ENCODE data around the gene HES3. TPM values are rescaled to one million over a fixed set of nuclear protein-coding genes. Genes with fewer than 3 reads are reported as not detected.

HES3 gene
- total and polyA plus RNA-seq, 10 of the 15 experiments (the other 5 are each of a cell fraction or from before 2014, with no cell fraction given): not detected

DNA sequence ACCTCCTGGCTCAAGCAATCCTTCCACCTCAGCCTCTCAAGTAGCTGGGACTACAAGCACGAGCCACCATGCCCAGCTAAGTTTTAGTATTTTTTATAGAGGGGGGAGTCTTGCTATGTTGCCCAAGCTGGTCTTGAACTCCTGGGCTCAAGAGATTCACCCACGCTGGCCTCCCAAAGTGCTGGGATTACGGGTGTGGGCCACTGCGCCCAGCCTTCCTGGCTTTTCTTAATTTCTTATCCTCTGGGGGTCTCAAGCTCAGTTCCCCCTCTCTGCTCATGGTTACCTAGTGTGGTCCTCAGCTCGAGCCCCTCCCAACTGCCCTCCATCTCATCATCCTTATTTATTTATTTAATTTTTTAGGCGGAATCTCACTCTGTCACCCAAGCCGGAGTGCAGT is 41.7 kb upstream of the HES3 start (continued):
- TF ChIP-seq, protein P1, sequence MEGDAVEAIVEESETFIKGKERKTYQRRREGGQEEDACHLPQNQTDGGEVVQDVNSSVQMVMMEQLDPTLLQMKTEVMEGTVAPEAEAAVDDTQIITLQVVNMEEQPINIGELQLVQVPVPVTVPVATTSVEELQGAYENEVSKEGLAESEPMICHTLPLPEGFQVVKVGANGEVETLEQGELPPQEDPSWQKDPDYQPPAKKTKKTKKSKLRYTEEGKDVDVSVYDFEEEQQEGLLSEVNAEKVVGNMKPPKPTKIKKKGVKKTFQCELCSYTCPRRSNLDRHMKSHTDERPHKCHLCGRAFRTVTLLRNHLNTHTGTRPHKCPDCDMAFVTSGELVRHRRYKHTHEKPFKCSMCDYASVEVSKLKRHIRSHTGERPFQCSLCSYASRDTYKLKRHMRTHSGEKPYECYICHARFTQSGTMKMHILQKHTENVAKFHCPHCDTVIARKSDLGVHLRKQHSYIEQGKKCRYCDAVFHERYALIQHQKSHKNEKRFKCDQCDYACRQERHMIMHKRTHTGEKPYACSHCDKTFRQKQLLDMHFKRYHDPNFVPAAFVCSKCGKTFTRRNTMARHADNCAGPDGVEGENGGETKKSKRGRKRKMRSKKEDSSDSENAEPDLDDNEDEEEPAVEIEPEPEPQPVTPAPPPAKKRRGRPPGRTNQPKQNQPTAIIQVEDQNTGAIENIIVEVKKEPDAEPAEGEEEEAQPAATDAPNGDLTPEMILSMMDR (IDR thresholded peaks at IDR 0.05 in 2 of 3, conservative IDR thresholded peaks at IDR 0.05 in 1 of 3; ENCODE audit: control insufficient read depth in 2 of 3, extremely low read depth in 1 of 3, insufficient read depth in 1 of 3, low read depth in 3 of 3, low read length in 3 of 3): no peak
- TF ChIP-seq EED (IDR thresholded peaks at IDR 0.05; ENCODE audit: low read depth) (no peak), CHD4 (IDR thresholded peaks at IDR 0.05) (no peak)

DNA sequence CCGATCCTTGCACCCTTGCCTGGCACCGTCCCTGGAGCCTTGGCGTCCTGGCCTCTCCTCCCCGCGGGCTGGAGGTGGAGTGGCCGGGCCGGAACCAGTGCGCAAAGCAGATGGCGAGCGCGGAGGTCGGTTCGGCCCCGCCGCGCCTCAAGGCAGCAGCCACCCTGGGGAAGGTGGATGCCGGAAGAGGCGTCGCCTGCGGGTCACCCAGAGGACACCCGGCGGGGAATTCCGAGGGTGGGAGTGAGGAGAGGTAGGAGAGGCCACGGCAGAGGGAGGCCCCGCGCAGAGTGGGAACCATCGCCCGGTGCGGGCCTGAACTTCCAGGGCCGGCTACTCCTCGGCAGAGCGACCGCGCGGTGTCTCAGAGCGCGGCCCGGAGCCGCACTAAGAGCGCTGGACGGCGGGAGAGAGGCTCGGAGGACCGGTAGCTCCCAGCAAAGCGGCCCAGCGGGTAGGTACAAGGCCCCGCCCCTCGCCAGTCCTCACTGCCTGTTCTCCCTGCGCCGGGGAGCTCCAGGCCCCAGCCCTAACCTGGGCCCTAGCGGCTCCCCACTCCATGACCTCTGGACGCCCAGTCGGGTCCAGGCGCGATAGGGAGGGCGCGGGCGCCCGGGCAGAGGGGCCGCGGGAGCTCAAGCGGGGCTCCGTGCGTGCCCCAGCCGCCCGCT is 38.0 kb upstream of the HES3 start, which contains the start of gene RNF207:
Gene RNF207, plus strand, starts transcription at position 271 of the 671 bp plus-strand sequence. CDS start 417 bp downstream, outside the sequence.
- H3K79me2 ChIP-seq (ENCODE audit: control insufficient read depth, insufficient read depth, low read length): peaks cover 9% of the 10 kb centered on the region
- H2AFZ ChIP-seq (ENCODE audit: control insufficient read depth, low read depth, low read length): peak within 1 kb of the TSS; percentile 94
- peak within 1 kb of the TSS; percentile 88 for H3K27ac ChIP-seq (ENCODE audit: control insufficient read depth, insufficient read depth)
- peaks cover 0 to 3% of the 10 kb centered on the region in 2 experiments; a peak in 3 of 4 replicates for H3K36me3 ChIP-seq (ENCODE audit: control insufficient read depth in 2 of 2, insufficient read depth in 2 of 2, low read length in 1 of 2)
- H4K20me1 ChIP-seq (ENCODE audit: control insufficient read depth, insufficient read depth): no peaks in the 10 kb centered on the region
- ChIA-PET CTCF (interaction anchor here (0.8 to 4.1 kb wide), 10 partner anchors 9 to 186 kb away, joined by 3 to 17 read pairs (median 4); no protein-coding TSS in a partner anchor), POLR2A (interaction anchor here (0.5 to 2.4 kb wide), 7 partner anchors 9 to 258 kb away, joined by 3 to 10 read pairs (median 5); partner anchors contain the start of gene ICMT), RAD21 (ENCODE audit: unreplicated experiment) (interaction anchor here (1.1 to 1.5 kb wide), 3 partner anchors 28 to 39 kb away, joined by 5 to 10 read pairs (median 6); partner anchors contain the start of gene ICMT), SMC1A (ENCODE audit: uncharacterized antibody, unreplicated experiment) (interaction anchor here (0.8 to 1.8 kb wide), 4 partner anchors 8 to 179 kb away, joined by 3 to 4 read pairs (median 3); no protein-coding TSS in a partner anchor)
- FAIRE-seq (no peak), DNase-seq (ENCODE audit: low read depth, low spot score) (no peak), ATAC-seq (peak; percentile 84)
- intact Hi-C loops (cut with micrococcal nuclease; ENCODE audit: unreplicated experiment) (no loop called here), in situ Hi-C loops (cut with MboI) (no loop called here)
- peaks cover 18% of the 10 kb centered on the region for H3K4me1 ChIP-seq (ENCODE audit: control insufficient read depth, insufficient read depth, low read length)
- H3K4me2 ChIP-seq (ENCODE audit: control insufficient read depth, insufficient read depth): peak within 1 kb of the TSS; percentile 91
- H3K4me3 ChIP-seq: peak within 1 kb of the TSS; percentile 75
- H3K9me3 ChIP-seq (replicated peaks; ENCODE audit: control insufficient read depth, insufficient read depth, low read length): no peaks in the 10 kb centered on the region
- WGBS (ENCODE audit: insufficient coverage, insufficient replicate concordance, low lambda C conversion rate, missing lambda C conversion rate): under 1% methylated on average over 66 of the region's 66 CpGs
- peak within 1 kb of the TSS; percentile 88 for H3K9ac ChIP-seq (ENCODE audit: control insufficient read depth, insufficient read depth, low read length)
- no TSS peak for BruUV-seq (replicated peaks)
- H3K27me3 ChIP-seq (replicated peaks in 1 of 2; ENCODE audit: control insufficient read depth in 2 of 2, insufficient read depth in 2 of 2, low read length in 1 of 2): no peaks in the 10 kb centered on the region
- TF ChIP-seq TBL1XR1 (IDR thresholded peaks at IDR 0.05; ENCODE audit: low read depth, low read length): peak; percentile 78
- peak; percentile 23; the same call in 1 of the 2 replicates for TF ChIP-seq MTA2 (IDR thresholded peaks at IDR 0.05; ENCODE audit: low read depth)
- no peak for TF ChIP-seq JUNB (IDR thresholded peaks at IDR 0.05)
- TF ChIP-seq RAD21 (IDR thresholded peaks at IDR 0.05; ENCODE audit: insufficient read depth, low read depth, low read length): no peak
- peak; percentile 92 for TF ChIP-seq POLR2A (IDR thresholded peaks at IDR 0.05; ENCODE audit: low read depth, low read length)
- TF ChIP-seq, protein P2, sequence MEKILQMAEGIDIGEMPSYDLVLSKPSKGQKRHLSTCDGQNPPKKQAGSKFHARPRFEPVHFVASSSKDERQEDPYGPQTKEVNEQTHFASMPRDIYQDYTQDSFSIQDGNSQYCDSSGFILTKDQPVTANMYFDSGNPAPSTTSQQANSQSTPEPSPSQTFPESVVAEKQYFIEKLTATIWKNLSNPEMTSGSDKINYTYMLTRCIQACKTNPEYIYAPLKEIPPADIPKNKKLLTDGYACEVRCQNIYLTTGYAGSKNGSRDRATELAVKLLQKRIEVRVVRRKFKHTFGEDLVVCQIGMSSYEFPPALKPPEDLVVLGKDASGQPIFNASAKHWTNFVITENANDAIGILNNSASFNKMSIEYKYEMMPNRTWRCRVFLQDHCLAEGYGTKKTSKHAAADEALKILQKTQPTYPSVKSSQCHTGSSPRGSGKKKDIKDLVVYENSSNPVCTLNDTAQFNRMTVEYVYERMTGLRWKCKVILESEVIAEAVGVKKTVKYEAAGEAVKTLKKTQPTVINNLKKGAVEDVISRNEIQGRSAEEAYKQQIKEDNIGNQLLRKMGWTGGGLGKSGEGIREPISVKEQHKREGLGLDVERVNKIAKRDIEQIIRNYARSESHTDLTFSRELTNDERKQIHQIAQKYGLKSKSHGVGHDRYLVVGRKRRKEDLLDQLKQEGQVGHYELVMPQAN (conservative IDR thresholded peaks at IDR 0.05): peak; percentile 83
- TF ChIP-seq SUPT20H (IDR thresholded peaks at IDR 0.05; ENCODE audit: borderline replicate concordance, control insufficient read depth, low read depth, low read length): no peak
- TF ChIP-seq FOS (IDR thresholded peaks at IDR 0.05; ENCODE audit: borderline replicate concordance, extremely low read depth, insufficient read length): no peak
- TF ChIP-seq, protein P3, sequence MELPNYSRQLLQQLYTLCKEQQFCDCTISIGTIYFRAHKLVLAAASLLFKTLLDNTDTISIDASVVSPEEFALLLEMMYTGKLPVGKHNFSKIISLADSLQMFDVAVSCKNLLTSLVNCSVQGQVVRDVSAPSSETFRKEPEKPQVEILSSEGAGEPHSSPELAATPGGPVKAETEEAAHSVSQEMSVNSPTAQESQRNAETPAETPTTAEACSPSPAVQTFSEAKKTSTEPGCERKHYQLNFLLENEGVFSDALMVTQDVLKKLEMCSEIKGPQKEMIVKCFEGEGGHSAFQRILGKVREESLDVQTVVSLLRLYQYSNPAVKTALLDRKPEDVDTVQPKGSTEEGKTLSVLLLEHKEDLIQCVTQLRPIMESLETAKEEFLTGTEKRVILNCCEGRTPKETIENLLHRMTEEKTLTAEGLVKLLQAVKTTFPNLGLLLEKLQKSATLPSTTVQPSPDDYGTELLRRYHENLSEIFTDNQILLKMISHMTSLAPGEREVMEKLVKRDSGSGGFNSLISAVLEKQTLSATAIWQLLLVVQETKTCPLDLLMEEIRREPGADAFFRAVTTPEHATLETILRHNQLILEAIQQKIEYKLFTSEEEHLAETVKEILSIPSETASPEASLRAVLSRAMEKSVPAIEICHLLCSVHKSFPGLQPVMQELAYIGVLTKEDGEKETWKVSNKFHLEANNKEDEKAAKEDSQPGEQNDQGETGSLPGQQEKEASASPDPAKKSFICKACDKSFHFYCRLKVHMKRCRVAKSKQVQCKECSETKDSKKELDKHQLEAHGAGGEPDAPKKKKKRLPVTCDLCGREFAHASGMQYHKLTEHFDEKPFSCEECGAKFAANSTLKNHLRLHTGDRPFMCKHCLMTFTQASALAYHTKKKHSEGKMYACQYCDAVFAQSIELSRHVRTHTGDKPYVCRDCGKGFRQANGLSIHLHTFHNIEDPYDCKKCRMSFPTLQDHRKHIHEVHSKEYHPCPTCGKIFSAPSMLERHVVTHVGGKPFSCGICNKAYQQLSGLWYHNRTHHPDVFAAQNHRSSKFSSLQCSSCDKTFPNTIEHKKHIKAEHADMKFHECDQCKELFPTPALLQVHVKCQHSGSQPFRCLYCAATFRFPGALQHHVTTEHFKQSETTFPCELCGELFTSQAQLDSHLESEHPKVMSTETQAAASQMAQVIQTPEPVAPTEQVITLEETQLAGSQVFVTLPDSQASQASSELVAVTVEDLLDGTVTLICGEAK (IDR thresholded peaks at IDR 0.05; ENCODE audit: borderline replicate concordance): peak; percentile 58; the same call in 1 of the 2 replicates

Data from GM12878 (cell line).